Measurements from ENCODE around the gene TRAP1.

- TF ChIP-seq POLR2AphosphoS5 (IDR thresholded peaks at IDR 0.05; ENCODE audit: low read depth, low read length), result no peak
- no peak for TF ChIP-seq CTCF (IDR thresholded peaks at IDR 0.05 in 2 of 3, conservative IDR thresholded peaks at IDR 0.05 in 1 of 3; ENCODE audit: borderline replicate concordance in 1 of 3, insufficient read depth in 1 of 3, low read depth in 2 of 3, low read length in 2 of 3)
- TF ChIP-seq MAX (IDR thresholded peaks at IDR 0.05), result no peak
- TF ChIP-seq POLR2A (IDR thresholded peaks at IDR 0.05; ENCODE audit: borderline replicate concordance, extremely low read depth, insufficient read depth, insufficient read length), result no peak
- TF ChIP-seq EZH2 (IDR thresholded peaks at IDR 0.05), result no peak
- no peak for TF ChIP-seq ZNF274 (IDR thresholded peaks at IDR 0.05; ENCODE audit: low read depth, low read length)
Measured at GRCh38 chr16:3651461-3652372, 65.6 kb downstream of the TRAP1 start.
